Mammary epithelial cell (primary cell): ENCODE measurements around the gene KIRREL3.

Experiments
- CTCF ChIP-seq, 2 donors: IDR thresholded peaks in 1 of 2; conservative IDR thresholded peaks in 1 of 2; 2 replicates each; pipeline ENCODE4 v1.5.1; 2011 to 2012; ENCODE audit warnings: inconsistent platforms in 2 of 2, low read length in 2 of 2, mild to moderate bottlenecking in 2 of 2, control low read depth in 1 of 2, low read depth in 1 of 2; ENCODE audit not compliant: insufficient read depth in 1 of 2; ENCODE audit errors: extremely low read depth in 1 of 2
- EZH2 ChIP-seq: IDR thresholded peaks from 2 replicates; pipeline ENCODE4 v1.6.1; 2012; ENCODE audit warnings: low read length, inconsistent platforms, borderline replicate concordance

GRCh38 chr11:126899961-126900748, 100.4 kb downstream of the KIRREL3 start:
- TF ChIP-seq EZH2 (no peak), CTCF (conservative IDR thresholded peaks at IDR 0.05 in 1 of 2, IDR thresholded peaks at IDR 0.05 in 1 of 2; ENCODE audit: extremely low read depth in 1 of 2, insufficient read depth in 1 of 2, low read depth in 1 of 2, low read length in 2 of 2) (no peak)
